Erythroblast (primary cell): Measurements from ENCODE around the gene SEMA3B.

ENCODE experiments used
- GATA1 ChIP-seq: IDR thresholded peaks from 2 replicates; pipeline ENCODE4 v1.6.1; 2011; ENCODE audit warnings: low read depth, mild to moderate bottlenecking, control low read depth, low read length, moderate library complexity
- POLR2A ChIP-seq: IDR thresholded peaks from 2 replicates; pipeline ENCODE4 v1.6.1; 2011; ENCODE audit warnings: mild to moderate bottlenecking, low read length

- no peak for TF ChIP-seq POLR2A
- no peak for TF ChIP-seq GATA1
These were observed 45.9 kb downstream of the SEMA3B start for GRCh38 chr3:50314816-50315215.
